NOMO-1 treated with dmso at 0.1 percent for 144 hours (cell line): Measurements from ENCODE around the gene USP38.
"Not testable (repeated sequence)": the region's sequence is repeated elsewhere in the genome, so short reads cannot be mapped to it uniquely, and the experiment has no call there.

Experiments used
- DNase-seq: peaks from one replicate; lab custom pipeline; 2025; ENCODE audit not compliant: unreplicated experiment; lab: John Stamatoyannopoulos, UW

The USP38 gene

DNA sequence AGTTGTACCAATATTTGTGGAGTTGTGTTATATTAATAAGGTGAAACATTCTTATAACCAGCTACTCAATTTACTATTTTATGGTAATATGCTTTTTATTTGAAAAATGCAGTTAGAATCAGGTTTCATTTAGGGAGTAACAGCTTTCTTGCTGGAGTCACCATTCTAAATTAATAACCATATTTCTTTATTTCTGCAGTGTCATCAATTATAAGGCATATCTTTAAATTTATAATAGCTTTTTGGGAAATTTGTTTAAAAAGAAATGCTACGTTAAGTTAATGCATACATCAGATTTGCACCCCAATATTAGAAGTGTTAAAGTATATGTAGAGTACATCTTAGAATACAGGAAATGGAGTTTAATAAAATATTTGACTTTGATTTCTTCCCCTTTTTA, 18.9 kb downstream of the USP38 start:
- no peak for DNase-seq

DNA sequence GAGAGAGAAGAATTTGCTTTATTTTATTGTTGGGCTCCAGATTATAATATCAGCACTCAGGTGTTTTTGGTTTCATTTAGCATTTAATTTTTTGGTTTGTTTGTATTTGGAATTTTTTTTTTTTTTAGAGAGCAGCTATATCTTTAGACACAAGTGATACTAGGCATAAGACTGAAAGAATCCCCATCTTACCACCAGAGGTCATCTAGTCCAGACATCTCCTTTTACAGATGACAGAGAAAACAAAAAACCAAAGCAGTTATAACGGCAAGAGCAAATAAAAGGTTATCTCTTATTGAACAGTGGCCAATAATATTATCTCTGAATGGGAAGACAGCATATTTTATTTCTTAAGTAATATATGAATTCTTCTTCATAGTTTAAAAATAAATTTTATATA, 22.8 kb downstream of the USP38 start:
- DNase-seq, result no peak

DNA sequence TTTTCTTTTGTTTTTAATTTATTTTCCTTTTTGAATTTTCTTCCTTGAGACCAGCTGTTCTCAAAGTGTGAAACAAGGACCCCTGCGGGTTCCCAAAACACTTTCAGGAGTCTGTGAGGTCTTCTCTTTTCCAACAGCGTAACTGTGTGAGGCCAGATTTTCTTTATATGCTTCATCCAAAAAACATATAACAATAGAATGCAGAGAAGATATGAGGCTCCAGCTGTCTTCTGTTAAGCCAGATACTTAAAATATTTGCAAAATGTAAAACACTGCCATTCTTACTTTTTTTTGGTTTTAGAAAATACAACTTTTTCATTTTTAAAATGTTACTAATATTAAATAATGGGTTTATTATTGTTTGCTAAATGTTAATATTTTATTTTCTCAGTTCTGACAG, 27.8 kb downstream of the USP38 start:
- no peak for DNase-seq

GRCh38 chr4:143215873-143216272, 31.2 kb downstream of the USP38 start:
- no peak for DNase-seq

GRCh38 chr4:143224255-143224654, 39.5 kb downstream of the USP38 start:
- no peak for DNase-seq

DNA sequence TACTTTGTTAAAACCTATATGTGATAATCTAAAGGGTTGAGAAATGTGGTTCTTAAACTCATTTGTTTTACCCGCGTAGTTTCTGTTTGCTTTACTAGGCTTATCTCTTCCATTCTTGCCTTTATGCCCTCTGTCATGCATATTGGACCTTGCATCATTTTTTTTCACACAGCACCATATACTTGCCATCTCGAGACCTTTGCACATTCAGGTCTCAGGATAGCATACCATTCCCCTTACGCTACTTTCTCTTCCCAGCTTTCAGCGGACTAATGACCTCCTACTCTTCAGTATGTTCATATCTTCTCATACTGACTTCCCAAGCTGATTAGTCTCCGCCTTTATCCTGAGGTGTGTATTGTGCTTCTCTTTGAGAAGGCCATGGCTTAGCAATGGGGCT, 40.5 kb downstream of the USP38 start:
- DNase-seq, result no peak

DNA sequence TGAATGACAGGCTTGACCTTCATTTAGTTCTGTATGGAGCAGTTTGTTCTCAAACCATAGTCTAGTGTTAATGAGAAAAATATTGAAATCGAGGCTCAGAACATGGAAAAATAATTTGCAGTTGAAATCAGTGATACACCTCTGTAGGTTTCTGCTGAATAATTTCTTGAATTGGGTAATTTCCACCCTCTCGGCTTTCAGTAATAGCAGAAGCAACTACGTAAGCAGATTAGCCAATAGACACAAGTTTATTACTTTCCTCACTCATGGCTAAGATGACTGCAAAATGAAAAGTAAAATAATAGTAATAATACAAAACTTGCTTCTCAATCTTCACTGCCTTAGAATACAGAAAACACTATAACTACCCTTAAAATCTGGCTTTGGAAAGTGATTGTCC, 46.0 kb downstream of the USP38 start:
- peak; percentile 9 for DNase-seq

GRCh38 chr4:143232277-143232676, 47.6 kb downstream of the USP38 start:
- DNase-seq, result no peak

DNA sequence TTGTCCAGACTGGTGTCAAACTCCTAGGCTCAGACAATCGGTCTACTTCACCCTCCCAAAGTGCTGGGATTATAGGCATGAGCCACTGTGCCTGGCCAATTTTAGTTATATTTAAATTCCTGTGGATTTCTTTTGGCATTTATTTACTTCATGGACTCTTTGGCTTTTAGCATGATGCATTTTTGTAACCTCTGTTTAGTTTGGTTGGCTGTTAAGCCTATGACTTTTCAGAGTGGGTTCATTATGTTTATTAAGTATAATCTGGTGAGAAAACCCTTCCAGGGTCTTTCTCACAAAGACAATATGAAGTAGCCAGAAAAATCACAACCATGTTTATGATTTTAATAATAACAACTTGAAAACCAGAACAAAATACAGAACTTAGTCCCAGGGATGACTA, 49.4 kb downstream of the USP38 start:
- no peak for DNase-seq

DNA sequence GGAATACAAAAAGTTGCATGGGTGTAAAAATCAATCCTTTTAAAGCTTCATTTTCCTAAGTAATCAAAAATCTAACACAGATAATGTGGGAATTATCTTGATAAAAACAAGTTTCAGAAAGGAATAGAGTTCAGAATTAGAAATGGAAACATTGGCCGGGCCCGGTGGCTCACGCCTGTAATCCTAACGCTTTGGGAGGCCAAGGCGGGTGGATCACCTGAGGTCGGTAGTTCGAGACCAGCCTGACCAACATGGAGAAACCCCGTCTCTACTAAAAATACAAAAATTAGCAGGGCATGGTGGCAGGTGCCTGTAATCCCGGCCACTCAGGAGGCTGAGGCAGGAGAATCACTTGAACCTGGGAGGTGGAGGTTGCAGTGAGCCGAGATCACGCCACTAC, 52.5 kb downstream of the USP38 start:
- DNase-seq, result not testable (repeated sequence)

GRCh38 chr4:143240939-143241679, 56.4 kb downstream of the USP38 start:
- DNase-seq, result no peak

- no peak for DNase-seq
Measured at GRCh38 chr4:143241892-143242291, 57.2 kb downstream of the USP38 start.

DNA sequence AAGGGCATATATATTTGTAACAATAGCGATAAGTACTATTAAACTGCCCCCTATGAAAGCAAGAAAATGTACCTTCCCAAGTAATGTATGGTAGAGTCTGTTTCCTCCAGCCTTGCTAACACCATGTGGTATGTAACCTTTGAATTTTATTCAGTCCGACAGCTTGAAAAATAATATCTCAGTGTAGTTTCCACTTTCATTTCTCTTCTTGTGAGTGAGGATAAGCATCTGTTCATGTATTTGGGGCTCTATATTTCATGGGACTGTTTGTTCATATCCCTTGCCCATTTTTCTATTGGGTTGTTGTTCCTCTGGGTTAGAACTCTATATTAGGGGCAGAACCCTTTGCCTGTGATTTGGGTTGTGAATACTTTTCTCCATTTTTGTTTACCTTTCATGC, 58.3 kb downstream of the USP38 start:
- DNase-seq, result no peak

GRCh38 chr4:143246977-143247376, 62.3 kb downstream of the USP38 start:
- DNase-seq, result no peak

- DNase-seq, result no peak
Measured at GRCh38 chr4:143247866-143248265, 63.1 kb downstream of the USP38 start.

DNA sequence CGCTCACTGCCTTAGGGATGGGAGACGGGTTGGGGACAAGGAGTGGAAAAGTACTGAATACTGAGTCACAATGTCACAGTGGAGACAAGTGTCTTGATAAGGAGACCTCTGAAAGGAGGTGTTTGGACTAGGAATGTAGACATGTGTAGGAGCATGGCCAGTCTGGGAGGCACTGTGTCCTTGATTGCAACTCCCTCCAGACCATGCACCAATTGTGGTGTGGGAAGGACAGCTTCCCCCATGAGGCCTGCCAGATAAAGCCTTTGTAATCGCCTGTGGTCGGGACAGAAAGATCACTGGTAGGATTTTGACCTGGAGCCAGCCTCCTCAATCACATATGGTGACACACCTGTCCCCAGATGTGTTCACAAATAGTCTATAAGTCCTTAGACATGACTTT, 64.1 kb downstream of the USP38 start:
- DNase-seq, result no peak

- DNase-seq, result no peak
Measured at GRCh38 chr4:143250617-143251016, 65.9 kb downstream of the USP38 start.

- no peak for DNase-seq
Measured at GRCh38 chr4:143251348-143251747, 66.6 kb downstream of the USP38 start.

DNA sequence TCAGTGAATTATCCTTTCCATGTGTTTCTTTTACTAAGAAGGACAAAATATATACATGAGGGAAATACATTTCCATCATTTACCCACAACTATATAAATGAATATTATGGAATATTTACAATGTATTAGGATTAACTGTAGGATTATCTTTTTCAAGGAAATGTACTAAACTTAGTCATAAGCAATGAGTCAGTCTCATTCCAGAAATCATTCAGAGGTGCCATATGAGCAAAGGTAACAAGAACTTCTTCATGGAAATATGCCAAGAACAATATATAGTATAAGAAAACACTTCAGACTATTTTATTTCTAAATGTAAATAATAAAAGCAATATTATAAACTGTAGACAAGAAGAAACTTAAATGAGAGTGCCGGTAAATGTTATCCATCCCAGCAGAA, 67.1 kb downstream of the USP38 start:
- DNase-seq, result no peak

GRCh38 chr4:143252478-143252877, 67.8 kb downstream of the USP38 start:
- DNase-seq, result no peak

GRCh38 chr4:143253166-143253565, 68.4 kb downstream of the USP38 start:
- DNase-seq, result no peak

- no peak for DNase-seq
Measured at GRCh38 chr4:143254491-143255226, 69.9 kb downstream of the USP38 start.

GRCh38 chr4:143256456-143256855, 71.7 kb downstream of the USP38 start:
- no peak for DNase-seq
